Sigmoid colon (tissue), 7 donors: ENCODE results near the gene NTN1. TPM values are rescaled to one million over a fixed set of nuclear protein-coding genes. Genes with fewer than 3 reads are reported as not detected.

Experiments used
- DNase-seq: peaks from one replicate; pipeline ENCODE4 v3.0.0-alpha.2; 2019
- H3K27ac ChIP-seq, 4 donors: fragments of 200-600 bp; sonication (generic); one replicate each; pipeline ENCODE4 v1.5.1; 2016 to 2019; ENCODE audit warnings: mild to moderate bottlenecking in 1 of 4
- H3K27me3 ChIP-seq, 3 donors: fragments of 200-600 bp; sonication (generic); one replicate each; pipeline ENCODE4 v1.5.1; 2019; ENCODE audit warnings: mild to moderate bottlenecking in 1 of 3
- H3K36me3 ChIP-seq, 4 donors: fragments of 200-600 bp; sonication (generic); one replicate each; pipeline ENCODE4 v1.5.1; 2016 to 2019
- H3K4me1 ChIP-seq, 4 donors: fragments of 200-600 bp; sonication (generic); one replicate each; pipeline ENCODE4 v1.5.1; 2017 to 2019
- H3K4me3 ChIP-seq, 4 donors: fragments of 200-600 bp; sonication (generic); one replicate each; pipeline ENCODE4 v1.5.1; 2017 to 2019; ENCODE audit warnings: mild to moderate bottlenecking in 2 of 4, moderate library complexity in 1 of 4
- H3K9me3 ChIP-seq, 4 donors: fragments of 200-600 bp in 3 of 4; sonication (generic) in 3 of 4; one replicate each; pipeline versions ENCODE4 v1.5.1 to v1.6.1; 2013 to 2019
- CTCF ChIP-seq, 4 experiments: fragments of 450-650 bp in 3 of 4; fragments of 200-600 bp in 1 of 4; IDR thresholded peaks; one replicate each; pipeline ENCODE4 v1.5.1; 2016 to 2019; ENCODE audit warnings: antibody characterized with exemption in 4 of 4, mild to moderate bottlenecking in 3 of 4, moderate library complexity in 2 of 4
- EP300 ChIP-seq, 4 donors: sonication (generic); formaldehyde crosslinking; IDR thresholded peaks; one replicate each; pipeline ENCODE4 v1.6.1; 2017; ENCODE audit warnings: antibody characterized with exemption in 4 of 4
- POLR2A ChIP-seq, 2 donors: fragments of 450-650 bp; IDR thresholded peaks; one replicate each; pipeline ENCODE4 v1.6.1; 2016; ENCODE audit warnings: antibody characterized with exemption in 2 of 2, mild to moderate bottlenecking in 2 of 2, moderate library complexity in 2 of 2
- POLR2AphosphoS5 ChIP-seq, 4 donors: sonication (generic); formaldehyde crosslinking; IDR thresholded peaks; one replicate each; pipeline ENCODE4 v1.6.1; 2017; ENCODE audit warnings: antibody characterized with exemption in 4 of 4
- WGBS, 2 donors: extraction: QIAGEN DNeasy Blood & Tissue Kit; methylation state at CpG; one replicate each; pipeline ENCODE4 v1.1.7; 2013; 5-methylcytosine and 5-hydroxymethylcytosine counted together
- intact Hi-C: fragments of 100-400 bp; cut with DNase I; formaldehyde crosslinking; loops from one replicate; pipeline ENCODE4 v1.15.1; 2023
- polyA plus RNA-seq, 3 donors: library from polyadenylated mRNA; stranded (reverse); fragments of 200-250 nt; gene quantifications; one replicate each; pipeline ENCODE4 v1.2.3, GENCODE V29; 2013
- total RNA-seq, 4 donors: library from RNA; depleted of rRNA; stranded (reverse); fragments of >200 nt; gene quantifications; one replicate each; pipeline ENCODE4 v1.1.0, GENCODE V29; 2016
- donor health status: healthy with polysubstance abuse.
- donor health status: Bipolar disorder and iron deficiency.
- donor health status: healthy.

The NTN1 gene
- total and polyA plus RNA-seq, 7 donors, result 0.69 to 20.3 (median 10.5) TPM

- WGBS, 2 donors, result 80% methylated on average over 13 of the region's 13 CpGs
- H3K4me3 ChIP-seq, result no peak overlapping the region
Measured at GRCh38 chr17:9227819-9228407, 206.6 kb downstream of the NTN1 start.

GRCh38 chr17:9228408-9229159 is 207.3 kb downstream of the NTN1 start:
- intact Hi-C loops, result no loop called here

More at GRCh38 chr17:9227819-9228407, 206.6 kb downstream of the NTN1 start:
- DNase-seq, result no peak
- no peaks in the 10 kb centered on the region for H3K36me3 ChIP-seq
- H3K27ac ChIP-seq, result peak overlapping the region; percentile 35 to 84 (median 54)
- H3K4me1 ChIP-seq, result peaks cover 0 to 10% (median 8%) of the 10 kb centered on the region in 4 donors
- no peaks in the 10 kb centered on the region for H3K27me3 ChIP-seq
- no peak for TF ChIP-seq POLR2AphosphoS5 (IDR thresholded peaks at IDR 0.05)
- TF ChIP-seq EP300 (IDR thresholded peaks at IDR 0.05), result no peak
- no peak for TF ChIP-seq CTCF (IDR thresholded peaks at IDR 0.05)
- no peak for TF ChIP-seq POLR2A (IDR thresholded peaks at IDR 0.05)
- intact Hi-C loops, result no loop called here
- H3K9me3 ChIP-seq, result no peaks in the 10 kb centered on the region

GRCh38 chr17:9229160-9229825 is 208.0 kb downstream of the NTN1 start:
- H3K4me1 ChIP-seq, result peaks cover 0 to 14% (median 8%) of the 10 kb centered on the region in 4 donors
- DNase-seq, result no peak
- H3K27me3 ChIP-seq, result no peaks in the 10 kb centered on the region
- TF ChIP-seq CTCF (IDR thresholded peaks at IDR 0.05), result no peak
- TF ChIP-seq POLR2AphosphoS5 (IDR thresholded peaks at IDR 0.05), result no peak
- no peak for TF ChIP-seq EP300 (IDR thresholded peaks at IDR 0.05)
- no peak for TF ChIP-seq POLR2A (IDR thresholded peaks at IDR 0.05)
- H3K27ac ChIP-seq, result peak overlapping the region in 1 of 4 donors; percentile 84
- 87 to 91% methylated on average over 20 of the region's 20 CpGs for WGBS, 2 donors
- H3K4me3 ChIP-seq, result no peak overlapping the region
- intact Hi-C loops, result no loop called here
- no peaks in the 10 kb centered on the region for H3K9me3 ChIP-seq
- H3K36me3 ChIP-seq, result no peaks in the 10 kb centered on the region

More at GRCh38 chr17:9228408-9229159, 207.3 kb downstream of the NTN1 start:
- Histone ChIP-seq H3K36me3 (no peaks in the 10 kb centered on the region), H3K4me3 (no peak overlapping the region), H3K4me1 (peaks cover 0 to 14% (median 8%) of the 10 kb centered on the region in 4 donors), H3K27me3 (no peaks in the 10 kb centered on the region), H3K9me3 (no peaks in the 10 kb centered on the region), H3K27ac (peak overlapping the region; percentile 35 to 84 (median 54))
- DNase-seq, result no peak
- WGBS, 2 donors, result 75 to 80% methylated on average over 16 of the region's 16 CpGs
- no peak for TF ChIP-seq CTCF (IDR thresholded peaks at IDR 0.05)
- TF ChIP-seq POLR2AphosphoS5 (IDR thresholded peaks at IDR 0.05), result peak; percentile 30 to 76 (median 66)
- peak in 2 of 4 donors; percentile 40 to 57 for TF ChIP-seq EP300 (IDR thresholded peaks at IDR 0.05)

- Histone ChIP-seq H3K4me3 (no peak overlapping the region), H3K9me3 (no peaks in the 10 kb centered on the region), H3K36me3 (no peaks in the 10 kb centered on the region), H3K27ac (peak overlapping the region in 1 of 4 donors; percentile 84), H3K4me1 (peaks cover 0 to 14% (median 8%) of the 10 kb centered on the region in 4 donors), H3K27me3 (no peaks in the 10 kb centered on the region)
- WGBS, 2 donors, result 88 to 89% methylated on average over 9 of the region's 9 CpGs
- intact Hi-C loops, result no loop called here
- TF ChIP-seq POLR2A (IDR thresholded peaks at IDR 0.05) (no peak), POLR2AphosphoS5 (IDR thresholded peaks at IDR 0.05) (no peak), EP300 (IDR thresholded peaks at IDR 0.05) (no peak), CTCF (IDR thresholded peaks at IDR 0.05) (no peak)
- no peak for DNase-seq
Measured at GRCh38 chr17:9229826-9230201, 208.5 kb downstream of the NTN1 start.
